WTC11 (cell line): ENCODE measurements around the gene NXPH3. TPM values are rescaled to one million over a fixed set of nuclear protein-coding genes. Genes with fewer than 3 reads are reported as not detected.

Source experiments
- ATAC-seq: fragments of 200-7000 bp; cut with Tn5 transposase; 2 replicates; pipeline ENCODE4 v1.10.0; 2021; ENCODE audit warnings: mild to moderate bottlenecking, moderate library complexity
- CTCF ChIA-PET: fragments of 300-600 bp; sonication (Branson Sonifier 250); formaldehyde crosslinking; loops from one replicate; lab custom pipeline; 2021; ENCODE audit warnings: antibody characterized with exemption; lab: Charles Lee
- POLR2A ChIA-PET: fragments of 350-600 bp; sonication (Branson Sonifier 250); formaldehyde crosslinking; loops from one replicate; lab custom pipeline; 2021; ENCODE audit warnings: antibody characterized with exemption; lab: Charles Lee
- DNase-seq: peaks from one replicate; pipeline ENCODE4 v3.0.0; 2021; ENCODE audit warnings: low spot score
- H3K27ac Mint-ChIP-seq: 2 replicates; pipeline ENCODE4 v1.8.0; 2021; ENCODE audit warnings: mixed read lengths
- H3K27me3 Mint-ChIP-seq: 2 replicates; pipeline ENCODE4 v1.8.0; 2021; ENCODE audit warnings: low read depth, mild to moderate bottlenecking, moderate library complexity, mixed read lengths
- H3K36me3 Mint-ChIP-seq: 2 replicates; pipeline ENCODE4 v1.8.0; 2021; ENCODE audit warnings: mixed read lengths
- H3K4me1 Mint-ChIP-seq: 2 replicates; pipeline ENCODE4 v1.8.0; 2022; ENCODE audit warnings: mixed read lengths
- H3K4me3 Mint-ChIP-seq: 2 replicates; pipeline ENCODE4 v1.8.0; 2021; ENCODE audit warnings: mild to moderate bottlenecking, moderate library complexity, mixed read lengths
- H3K9me3 Mint-ChIP-seq: 2 replicates; pipeline ENCODE4 v1.8.0; 2021; ENCODE audit warnings: mixed read lengths
- CBFB ChIP-seq: sonication (generic); formaldehyde crosslinking; IDR thresholded peaks from 2 replicates; pipeline ENCODE4 v1.8.1; 2022; ENCODE audit warnings: mild to moderate bottlenecking, low read depth, missing genetic modification reagents
- EMX1 ChIP-seq: fragments of 250-450 bp; sonication (Bioruptor Pico); IDR thresholded peaks from 2 replicates; pipeline ENCODE4 v1.8.0; 2021; ENCODE audit warnings: mild to moderate bottlenecking
- FOXJ3 ChIP-seq: sonication (generic); formaldehyde crosslinking; IDR thresholded peaks from 2 replicates; pipeline ENCODE4 v1.9.0; 2021; ENCODE audit warnings: missing genetic modification reagents, mild to moderate bottlenecking, borderline replicate concordance
- GRHL2 ChIP-seq: fragments of 250-450 bp; sonication (Bioruptor Pico); IDR thresholded peaks from 2 replicates; pipeline ENCODE4 v1.8.0; 2022; ENCODE audit warnings: mild to moderate bottlenecking, moderate library complexity; ENCODE audit not compliant: insufficient replicate concordance, severe bottlenecking
- HMGA2 ChIP-seq: fragments of 250-450 bp; sonication (Bioruptor Pico); IDR thresholded peaks from 2 replicates; pipeline ENCODE4 v1.4.0; 2021; ENCODE audit warnings: mild to moderate bottlenecking, moderate library complexity
- IRF2 ChIP-seq: sonication (generic); formaldehyde crosslinking; IDR thresholded peaks from 2 replicates; pipeline ENCODE4 v1.8.0; 2022; ENCODE audit warnings: low read depth, missing genetic modification reagents, borderline replicate concordance
- JUN ChIP-seq: sonication (generic); formaldehyde crosslinking; IDR thresholded peaks from 2 replicates; pipeline ENCODE4 v1.8.0; 2023; ENCODE audit warnings: mild to moderate bottlenecking, missing genetic modification reagents
- MXD4 ChIP-seq: fragments of 250-450 bp; sonication (Bioruptor Pico); IDR thresholded peaks from 2 replicates; pipeline ENCODE4 v1.8.0; 2021; ENCODE audit warnings: mild to moderate bottlenecking, moderate library complexity, borderline replicate concordance
- MYBL2 ChIP-seq: sonication (generic); formaldehyde crosslinking; IDR thresholded peaks from 2 replicates; pipeline ENCODE4 v1.8.1; 2023; ENCODE audit warnings: mild to moderate bottlenecking, moderate library complexity, missing genetic modification reagents
- NFE2L1 ChIP-seq: sonication (generic); formaldehyde crosslinking; IDR thresholded peaks from 2 replicates; pipeline ENCODE4 v1.8.1; 2023; ENCODE audit warnings: missing genetic modification reagents
- SMAD3 ChIP-seq: sonication (generic); formaldehyde crosslinking; IDR thresholded peaks from 2 replicates; pipeline ENCODE4 v1.8.0; 2022; ENCODE audit warnings: missing genetic modification reagents, mild to moderate bottlenecking, borderline replicate concordance
- SMAD4 ChIP-seq: sonication (generic); formaldehyde crosslinking; IDR thresholded peaks from 2 replicates; pipeline ENCODE4 v1.8.0; 2022; ENCODE audit warnings: mild to moderate bottlenecking, missing genetic modification reagents
- ZNF219 ChIP-seq: sonication (generic); formaldehyde crosslinking; IDR thresholded peaks from 2 replicates; pipeline ENCODE4 v1.8.0; 2023; ENCODE audit warnings: missing genetic modification reagents, mild to moderate bottlenecking, borderline replicate concordance
- ZNF317 ChIP-seq: sonication (generic); formaldehyde crosslinking; IDR thresholded peaks from 2 replicates; pipeline ENCODE4 v1.8.1; 2023; ENCODE audit warnings: low read depth, mild to moderate bottlenecking, moderate library complexity, missing genetic modification reagents, borderline replicate concordance
- total RNA-seq: library from RNA; stranded (reverse); gene quantifications from 3 replicates; pipeline ENCODE4 v1.2.3, GENCODE V29; 2021
- TF ChIP-seq, protein P1 (sequence below): sonication (generic); formaldehyde crosslinking; IDR thresholded peaks from 2 replicates; pipeline ENCODE4 v1.8.1; 2022; ENCODE audit warnings: low read depth, mild to moderate bottlenecking, moderate library complexity, missing genetic modification reagents, borderline replicate concordance
- TF ChIP-seq, protein P2 (sequence below): fragments of 250-450 bp; sonication (Bioruptor Pico); IDR thresholded peaks from 2 replicates; pipeline ENCODE4 v1.9.0; 2021; ENCODE audit warnings: mild to moderate bottlenecking, borderline replicate concordance
- TF ChIP-seq, protein P3 (sequence below): fragments of 250-450 bp; sonication (Bioruptor Pico); conservative IDR thresholded peaks from 2 replicates; pipeline ENCODE4 v1.9.0; 2021; ENCODE audit warnings: mild to moderate bottlenecking
- TF ChIP-seq, protein P4 (sequence below): sonication (generic); formaldehyde crosslinking; IDR thresholded peaks from 2 replicates; pipeline ENCODE4 v1.8.1; 2022; ENCODE audit warnings: low read depth, missing genetic modification reagents, borderline replicate concordance
- TF ChIP-seq, protein P5 (sequence below): sonication (generic); formaldehyde crosslinking; IDR thresholded peaks from 2 replicates; pipeline ENCODE4 v1.8.1; 2022; ENCODE audit warnings: mild to moderate bottlenecking, missing genetic modification reagents, moderate library complexity, borderline replicate concordance
- TF ChIP-seq, protein P6 (sequence below): sonication (generic); formaldehyde crosslinking; conservative IDR thresholded peaks from 2 replicates; pipeline ENCODE4 v1.8.1; 2022; ENCODE audit warnings: mild to moderate bottlenecking, missing genetic modification reagents

NXPH3 gene
- total RNA-seq, 1 experiment from 2014 or later, result 3.4 TPM

DNA sequence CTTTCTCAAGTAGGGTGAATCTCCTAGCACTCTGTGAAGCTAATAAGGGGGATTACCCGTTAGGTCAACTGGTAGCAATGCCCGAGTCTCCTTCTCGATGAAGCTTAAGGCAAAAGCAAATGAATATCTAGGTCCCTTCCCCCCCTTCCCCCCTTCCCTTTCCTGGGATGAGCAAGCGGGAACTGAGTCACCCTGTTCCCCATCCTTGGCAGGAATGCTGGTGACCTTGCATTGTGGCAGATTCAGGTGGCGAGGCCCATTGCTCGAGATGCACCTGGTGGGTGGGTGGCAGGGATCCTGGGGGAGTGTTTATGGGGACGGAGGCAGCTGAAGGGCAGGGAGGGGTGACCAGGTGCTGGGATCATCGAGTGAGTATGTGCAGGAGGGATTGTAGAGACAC, 7.1 kb downstream of the NXPH3 start:
- TF ChIP-seq IRF2 (CRISPR knock-in tag) (no peak), JUN (CRISPR knock-in tag) (no peak)
- Mint-ChIP-seq H3K27ac (no peak overlapping the region), H3K9me3 (no peaks in the 10 kb centered on the region), H3K36me3 (no peaks in the 10 kb centered on the region), H3K4me1 (no peaks in the 10 kb centered on the region; the same call in none of the 2 replicates), H3K4me3 (no peak overlapping the region), H3K27me3 (peaks cover 12% of the 10 kb centered on the region)
- ATAC-seq (no peak), DNase-seq (no peak)
- ChIA-PET POLR2A (no interaction called here), CTCF (interaction anchor here (0.7 to 0.8 kb wide), 2 partner anchors 25 to 269 kb away, joined by 3 to 4 read pairs; no protein-coding TSS in a partner anchor)

DNA sequence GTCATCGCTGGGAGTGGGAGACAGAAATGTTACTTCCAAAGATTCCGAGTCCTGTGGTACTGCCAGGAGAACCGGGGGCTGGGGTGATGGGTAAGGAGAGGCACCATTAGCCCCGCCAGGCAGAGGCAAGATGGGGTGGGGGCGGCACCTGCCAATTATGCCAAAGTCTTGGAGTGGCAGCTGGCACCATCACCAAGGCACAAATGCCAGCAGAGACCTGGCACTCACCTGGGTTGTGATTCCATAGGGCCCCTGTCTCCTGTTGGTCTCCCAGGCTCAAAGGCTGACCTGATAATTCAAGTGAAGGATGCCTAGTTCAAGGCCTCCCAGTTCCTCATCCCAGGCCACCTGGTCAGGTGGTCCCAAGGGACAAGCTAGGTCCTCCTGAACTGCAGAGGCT, 7.6 kb downstream of the NXPH3 start:
- no peaks in the 10 kb centered on the region; the same call in none of the 2 replicates for H3K4me1 Mint-ChIP-seq
- H3K27me3 Mint-ChIP-seq, result peaks cover 8% of the 10 kb centered on the region
- no peaks in the 10 kb centered on the region for H3K36me3 Mint-ChIP-seq
- POLR2A ChIA-PET, result no interaction called here
- no peak overlapping the region for H3K4me3 Mint-ChIP-seq
- H3K27ac Mint-ChIP-seq, result no peak overlapping the region
- DNase-seq (no peak), ATAC-seq (no peak)
- CTCF ChIA-PET, result no interaction called here
- TF ChIP-seq HMGA2 (CRISPR knock-in tag) (no peak), MYBL2 (no peak), MXD4 (CRISPR knock-in tag) (no peak), ZNF317 (no peak), CBFB (CRISPR knock-in tag) (no peak), FOXJ3 (CRISPR knock-in tag) (no peak), NFE2L1 (CRISPR knock-in tag) (no peak), SMAD3 (no peak), GRHL2 (CRISPR knock-in tag) (no peak)
- TF ChIP-seq, protein P1, sequence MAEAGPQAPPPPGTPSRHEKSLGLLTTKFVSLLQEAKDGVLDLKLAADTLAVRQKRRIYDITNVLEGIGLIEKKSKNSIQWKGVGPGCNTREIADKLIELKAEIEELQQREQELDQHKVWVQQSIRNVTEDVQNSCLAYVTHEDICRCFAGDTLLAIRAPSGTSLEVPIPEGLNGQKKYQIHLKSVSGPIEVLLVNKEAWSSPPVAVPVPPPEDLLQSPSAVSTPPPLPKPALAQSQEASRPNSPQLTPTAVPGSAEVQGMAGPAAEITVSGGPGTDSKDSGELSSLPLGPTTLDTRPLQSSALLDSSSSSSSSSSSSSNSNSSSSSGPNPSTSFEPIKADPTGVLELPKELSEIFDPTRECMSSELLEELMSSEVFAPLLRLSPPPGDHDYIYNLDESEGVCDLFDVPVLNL (CRISPR knock-in tag), result no peak
- TF ChIP-seq, protein P2, sequence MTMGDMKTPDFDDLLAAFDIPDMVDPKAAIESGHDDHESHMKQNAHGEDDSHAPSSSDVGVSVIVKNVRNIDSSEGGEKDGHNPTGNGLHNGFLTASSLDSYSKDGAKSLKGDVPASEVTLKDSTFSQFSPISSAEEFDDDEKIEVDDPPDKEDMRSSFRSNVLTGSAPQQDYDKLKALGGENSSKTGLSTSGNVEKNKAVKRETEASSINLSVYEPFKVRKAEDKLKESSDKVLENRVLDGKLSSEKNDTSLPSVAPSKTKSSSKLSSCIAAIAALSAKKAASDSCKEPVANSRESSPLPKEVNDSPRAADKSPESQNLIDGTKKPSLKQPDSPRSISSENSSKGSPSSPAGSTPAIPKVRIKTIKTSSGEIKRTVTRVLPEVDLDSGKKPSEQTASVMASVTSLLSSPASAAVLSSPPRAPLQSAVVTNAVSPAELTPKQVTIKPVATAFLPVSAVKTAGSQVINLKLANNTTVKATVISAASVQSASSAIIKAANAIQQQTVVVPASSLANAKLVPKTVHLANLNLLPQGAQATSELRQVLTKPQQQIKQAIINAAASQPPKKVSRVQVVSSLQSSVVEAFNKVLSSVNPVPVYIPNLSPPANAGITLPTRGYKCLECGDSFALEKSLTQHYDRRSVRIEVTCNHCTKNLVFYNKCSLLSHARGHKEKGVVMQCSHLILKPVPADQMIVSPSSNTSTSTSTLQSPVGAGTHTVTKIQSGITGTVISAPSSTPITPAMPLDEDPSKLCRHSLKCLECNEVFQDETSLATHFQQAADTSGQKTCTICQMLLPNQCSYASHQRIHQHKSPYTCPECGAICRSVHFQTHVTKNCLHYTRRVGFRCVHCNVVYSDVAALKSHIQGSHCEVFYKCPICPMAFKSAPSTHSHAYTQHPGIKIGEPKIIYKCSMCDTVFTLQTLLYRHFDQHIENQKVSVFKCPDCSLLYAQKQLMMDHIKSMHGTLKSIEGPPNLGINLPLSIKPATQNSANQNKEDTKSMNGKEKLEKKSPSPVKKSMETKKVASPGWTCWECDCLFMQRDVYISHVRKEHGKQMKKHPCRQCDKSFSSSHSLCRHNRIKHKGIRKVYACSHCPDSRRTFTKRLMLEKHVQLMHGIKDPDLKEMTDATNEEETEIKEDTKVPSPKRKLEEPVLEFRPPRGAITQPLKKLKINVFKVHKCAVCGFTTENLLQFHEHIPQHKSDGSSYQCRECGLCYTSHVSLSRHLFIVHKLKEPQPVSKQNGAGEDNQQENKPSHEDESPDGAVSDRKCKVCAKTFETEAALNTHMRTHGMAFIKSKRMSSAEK (CRISPR knock-in tag), result no peak
- TF ChIP-seq, protein P3, sequence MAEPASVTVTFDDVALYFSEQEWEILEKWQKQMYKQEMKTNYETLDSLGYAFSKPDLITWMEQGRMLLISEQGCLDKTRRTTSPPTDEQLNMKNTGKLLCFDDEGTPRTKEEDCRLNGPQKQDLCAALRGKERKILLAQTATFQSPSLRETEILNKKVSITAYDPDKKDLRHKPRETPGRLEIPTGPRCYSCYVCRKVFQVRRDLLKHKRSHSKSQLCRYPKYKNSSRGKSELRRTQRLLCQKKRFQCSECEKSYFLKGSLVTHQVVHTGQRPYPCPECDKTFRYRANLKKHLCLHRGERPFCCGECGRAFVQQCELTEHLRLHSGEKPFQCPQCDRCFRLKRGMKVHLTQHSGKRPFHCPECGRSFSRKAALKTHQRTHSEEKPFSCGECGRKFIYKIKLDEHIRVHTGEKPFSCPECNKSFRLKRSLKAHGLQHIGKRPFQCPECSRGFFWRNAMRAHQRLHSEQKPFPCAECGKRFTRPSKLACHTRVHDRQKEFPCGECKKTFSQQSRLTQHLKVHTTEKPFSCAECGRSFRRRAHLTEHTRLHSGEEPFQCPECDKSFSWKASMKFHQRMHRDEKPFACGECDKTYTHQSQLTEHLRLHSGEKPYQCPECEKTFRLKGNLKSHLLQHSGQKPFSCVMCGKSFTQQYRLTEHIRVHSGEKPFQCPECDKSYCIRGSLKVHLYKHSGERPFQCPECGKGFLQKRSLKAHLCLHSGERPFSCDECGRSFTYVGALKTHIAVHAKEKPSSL (CRISPR knock-in tag), result no peak
- no peaks in the 10 kb centered on the region for H3K9me3 Mint-ChIP-seq

DNA sequence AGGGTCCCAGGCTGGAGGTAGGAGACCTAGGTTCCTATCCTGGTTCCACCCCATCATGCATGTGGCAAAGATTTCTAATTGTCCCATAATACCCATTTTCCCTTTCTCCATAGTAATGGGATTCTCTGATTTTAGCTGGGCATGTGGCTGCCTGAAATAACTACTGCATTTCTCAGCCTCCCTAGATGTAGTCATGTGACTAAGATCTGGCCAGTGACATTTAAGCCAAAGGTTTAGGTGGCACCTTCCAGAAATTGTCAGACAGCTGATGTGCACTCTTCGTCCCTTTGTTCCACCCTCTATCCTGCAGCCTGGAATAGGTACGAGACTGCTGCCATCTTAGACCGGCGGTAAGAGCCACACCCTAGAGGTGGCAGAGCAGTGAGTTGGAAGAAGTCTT, 8.2 kb downstream of the NXPH3 start:
- H3K4me3 Mint-ChIP-seq, result no peak overlapping the region
- POLR2A ChIA-PET, result no interaction called here
- CTCF ChIA-PET, result no interaction called here
- DNase-seq, result no peak
- H3K9me3 Mint-ChIP-seq, result no peaks in the 10 kb centered on the region
- H3K27me3 Mint-ChIP-seq, result peaks cover 1% of the 10 kb centered on the region; the same call in 1 of the 2 replicates
- H3K27ac Mint-ChIP-seq, result no peak overlapping the region
- no peak for ATAC-seq
- H3K36me3 Mint-ChIP-seq, result no peaks in the 10 kb centered on the region
- no peaks in the 10 kb centered on the region; the same call in none of the 2 replicates for H3K4me1 Mint-ChIP-seq
- TF ChIP-seq SMAD4 (CRISPR knock-in tag), result no peak
- TF ChIP-seq MXD4 (CRISPR knock-in tag), result no peak
- no peak for TF ChIP-seq EMX1
- TF ChIP-seq, protein P4, sequence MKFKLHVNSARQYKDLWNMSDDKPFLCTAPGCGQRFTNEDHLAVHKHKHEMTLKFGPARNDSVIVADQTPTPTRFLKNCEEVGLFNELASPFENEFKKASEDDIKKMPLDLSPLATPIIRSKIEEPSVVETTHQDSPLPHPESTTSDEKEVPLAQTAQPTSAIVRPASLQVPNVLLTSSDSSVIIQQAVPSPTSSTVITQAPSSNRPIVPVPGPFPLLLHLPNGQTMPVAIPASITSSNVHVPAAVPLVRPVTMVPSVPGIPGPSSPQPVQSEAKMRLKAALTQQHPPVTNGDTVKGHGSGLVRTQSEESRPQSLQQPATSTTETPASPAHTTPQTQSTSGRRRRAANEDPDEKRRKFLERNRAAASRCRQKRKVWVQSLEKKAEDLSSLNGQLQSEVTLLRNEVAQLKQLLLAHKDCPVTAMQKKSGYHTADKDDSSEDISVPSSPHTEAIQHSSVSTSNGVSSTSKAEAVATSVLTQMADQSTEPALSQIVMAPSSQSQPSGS (CRISPR knock-in tag), result no peak
- TF ChIP-seq, protein P5, sequence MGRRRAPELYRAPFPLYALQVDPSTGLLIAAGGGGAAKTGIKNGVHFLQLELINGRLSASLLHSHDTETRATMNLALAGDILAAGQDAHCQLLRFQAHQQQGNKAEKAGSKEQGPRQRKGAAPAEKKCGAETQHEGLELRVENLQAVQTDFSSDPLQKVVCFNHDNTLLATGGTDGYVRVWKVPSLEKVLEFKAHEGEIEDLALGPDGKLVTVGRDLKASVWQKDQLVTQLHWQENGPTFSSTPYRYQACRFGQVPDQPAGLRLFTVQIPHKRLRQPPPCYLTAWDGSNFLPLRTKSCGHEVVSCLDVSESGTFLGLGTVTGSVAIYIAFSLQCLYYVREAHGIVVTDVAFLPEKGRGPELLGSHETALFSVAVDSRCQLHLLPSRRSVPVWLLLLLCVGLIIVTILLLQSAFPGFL (CRISPR knock-in tag), result no peak
- TF ChIP-seq ZNF219 (CRISPR knock-in tag), result no peak
- TF ChIP-seq, protein P6, sequence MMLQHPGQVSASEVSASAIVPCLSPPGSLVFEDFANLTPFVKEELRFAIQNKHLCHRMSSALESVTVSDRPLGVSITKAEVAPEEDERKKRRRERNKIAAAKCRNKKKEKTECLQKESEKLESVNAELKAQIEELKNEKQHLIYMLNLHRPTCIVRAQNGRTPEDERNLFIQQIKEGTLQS (CRISPR knock-in tag), result no peak
- TF ChIP-seq JUN (CRISPR knock-in tag), result no peak
- TF ChIP-seq MYBL2, result no peak
